Measurements from ENCODE around the gene CHTF18. TPM values are rescaled to one million over a fixed set of nuclear protein-coding genes. Genes with fewer than 3 reads are reported as not detected.

CHTF18 gene
- total RNA-seq, 1 experiment from 2014 or later = 30.9 TPM

GRCh38 chr16:783404-784161, 4.8 kb upstream of the CHTF18 start:
- BruUV-seq (replicated peaks) = no TSS peak
- Mint-ChIP-seq H3K27ac (ENCODE audit: low read depth, unreplicated experiment) (no peak overlapping the region), H3K4me3 (ENCODE audit: unreplicated experiment) (peak overlapping the region; percentile 54), H3K4me1 (ENCODE audit: insufficient read depth, unreplicated experiment) (peaks cover 9% of the 10 kb centered on the region), H3K9me3 (ENCODE audit: unreplicated experiment) (no peaks in the 10 kb centered on the region), H3K27me3 (ENCODE audit: insufficient read depth, unreplicated experiment) (no peaks in the 10 kb centered on the region), H3K36me3 (ENCODE audit: insufficient read depth, unreplicated experiment) (peaks cover 12% of the 10 kb centered on the region)
- DNase-seq (ENCODE audit: unreplicated experiment) = no peak
- CTCF ChIA-PET = interaction anchor here (0.7 to 4.5 kb wide), 10 partner anchors 11 to 76 kb away, joined by 3 to 37 read pairs (median 6); partner anchors contain the start of genes ANTKMT and CIAO3
- TF ChIP-seq CTCF (IDR thresholded peaks at IDR 0.05; ENCODE audit: unreplicated experiment) = no peak
- intact Hi-C loops (cut with micrococcal nuclease) = no loop called here
- POLR2A ChIA-PET = interaction anchor here (0.7 to 3.6 kb wide), 16 partner anchors 8 to 88 kb away, joined by 3 to 22 read pairs (median 5); partner anchors contain the start of genes ANTKMT, CIAO3, HAGHL and MSLN

DNA sequence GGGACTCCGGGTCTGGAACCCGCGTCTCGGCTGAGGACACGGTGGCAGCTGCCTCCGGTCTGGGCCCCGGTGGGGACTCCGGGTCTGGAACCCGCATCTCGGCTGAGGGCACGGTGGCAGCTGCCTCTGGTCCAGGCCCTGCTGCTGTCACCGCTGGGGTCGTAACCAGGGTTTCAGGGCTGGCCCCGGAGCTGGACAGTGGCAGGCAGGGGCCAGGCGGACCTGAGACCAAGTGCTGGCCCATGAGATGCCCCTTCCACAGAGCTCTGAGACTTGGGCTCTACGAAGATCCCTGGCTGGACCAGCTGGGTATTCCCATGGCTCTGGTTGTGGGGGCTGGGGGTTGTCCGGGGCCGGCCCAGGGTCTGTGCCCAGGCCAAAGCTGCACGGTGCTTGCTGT, 4.0 kb upstream of the CHTF18 start:
- Mint-ChIP-seq H3K27ac (ENCODE audit: low read depth, unreplicated experiment) (no peak overlapping the region), H3K4me1 (ENCODE audit: insufficient read depth, unreplicated experiment) (peaks cover 9% of the 10 kb centered on the region), H3K4me3 (ENCODE audit: unreplicated experiment) (no peak overlapping the region), H3K27me3 (ENCODE audit: insufficient read depth, unreplicated experiment) (no peaks in the 10 kb centered on the region), H3K36me3 (ENCODE audit: insufficient read depth, unreplicated experiment) (peaks cover 12% of the 10 kb centered on the region), H3K9me3 (ENCODE audit: unreplicated experiment) (no peaks in the 10 kb centered on the region)
- TF ChIP-seq CTCF (IDR thresholded peaks at IDR 0.05; ENCODE audit: unreplicated experiment) = no peak
- POLR2A ChIA-PET = interaction anchor here (0.7 to 3.6 kb wide), 12 partner anchors 12 to 531 kb away, joined by 3 to 22 read pairs (median 6); partner anchors contain the start of genes ANTKMT, CIAO3, HAGHL and METRN
- intact Hi-C loops (cut with micrococcal nuclease) = no loop called here
- DNase-seq (ENCODE audit: unreplicated experiment) = no peak
- no TSS peak for BruUV-seq (replicated peaks)
- CTCF ChIA-PET = interaction anchor here (0.6 to 4.5 kb wide), 23 partner anchors 8 to 965 kb away, joined by 3 to 37 read pairs (median 6); partner anchors contain the start of genes ANTKMT, CIAO3 and MSLN

DNA sequence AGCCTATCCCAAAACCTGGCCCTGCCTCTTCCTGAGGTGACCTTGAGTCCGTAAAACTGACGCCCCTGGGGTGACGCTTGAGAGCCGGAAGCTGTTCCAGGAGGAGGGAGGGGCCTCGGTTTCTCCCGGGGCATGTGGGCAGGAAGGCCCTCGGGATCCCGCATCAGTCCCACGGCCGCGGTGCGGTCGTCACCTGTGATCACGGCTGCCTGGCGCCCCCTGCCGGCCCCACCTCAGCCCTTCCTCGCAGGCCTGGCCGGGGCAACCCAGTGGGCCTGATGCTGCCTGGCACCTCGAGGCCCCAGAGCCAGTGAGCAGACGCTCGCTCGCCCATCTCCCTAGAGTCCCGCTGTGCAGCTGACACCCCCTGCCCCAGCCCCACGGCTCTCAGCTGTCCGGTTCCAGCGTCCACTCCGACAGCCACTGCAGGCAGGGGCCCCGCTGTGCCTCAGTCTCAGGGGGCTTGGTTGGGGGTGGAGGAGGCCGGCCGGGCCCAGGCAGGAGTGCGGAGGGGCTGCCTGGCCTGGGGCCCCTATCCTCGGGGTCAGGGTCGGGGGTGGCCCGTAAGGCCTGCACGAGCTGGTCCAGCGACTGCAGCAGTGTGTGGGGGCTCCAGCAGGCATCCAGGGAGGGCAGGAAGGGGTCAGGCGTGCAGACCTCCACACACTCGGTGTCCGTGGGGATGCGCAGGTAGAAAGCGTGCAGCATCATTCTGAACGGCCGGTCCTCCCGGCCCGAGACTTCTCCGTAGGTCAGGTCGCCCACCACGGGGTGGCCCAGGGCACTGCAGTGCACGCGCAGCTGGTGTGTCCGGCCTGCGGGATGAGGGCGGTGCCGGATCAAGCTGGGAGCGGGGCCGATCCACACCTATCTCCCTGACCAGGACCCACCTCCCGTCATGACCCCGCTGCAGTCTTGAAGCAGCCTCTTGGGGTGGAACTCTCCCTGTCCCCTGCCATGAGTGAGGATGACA, 2.6 kb upstream of the CHTF18 start:
- ChIA-PET POLR2A (interaction anchor here (0.6 to 3.6 kb wide), 12 partner anchors 12 to 405 kb away, joined by 3 to 22 read pairs (median 3); partner anchors contain the start of genes ANTKMT, CIAO3, HAGHL and METRN), CTCF (interaction anchor here (0.6 to 4.5 kb wide), 21 partner anchors 9 to 1274 kb away, joined by 3 to 37 read pairs (median 7); partner anchors contain the start of genes ANTKMT, CIAO3 and MSLN)
- H3K27ac Mint-ChIP-seq (ENCODE audit: low read depth, unreplicated experiment) = no peak overlapping the region
- no TSS peak for BruUV-seq (replicated peaks)
- DNase-seq (ENCODE audit: unreplicated experiment) = peak; percentile 69
- intact Hi-C loops (cut with micrococcal nuclease) = loop anchor here (1.0 to 5.0 kb wide), 3 partner anchors 41 to 74 kb away; partner anchors contain the start of genes CCDC78 and HAGHL
- TF ChIP-seq CTCF (IDR thresholded peaks at IDR 0.05; ENCODE audit: unreplicated experiment) = peak; percentile 93
- no peaks in the 10 kb centered on the region for H3K9me3 Mint-ChIP-seq (ENCODE audit: unreplicated experiment)
- H3K36me3 Mint-ChIP-seq (ENCODE audit: insufficient read depth, unreplicated experiment) = peaks cover 13% of the 10 kb centered on the region
- H3K4me1 Mint-ChIP-seq (ENCODE audit: insufficient read depth, unreplicated experiment) = peaks cover 9% of the 10 kb centered on the region
- no peaks in the 10 kb centered on the region for H3K27me3 Mint-ChIP-seq (ENCODE audit: insufficient read depth, unreplicated experiment)
- peak overlapping the region; percentile 77 for H3K4me3 Mint-ChIP-seq (ENCODE audit: unreplicated experiment)
